Immature natural killer cell (primary cell): ENCODE data around the gene MTERF4. TPM values are rescaled to one million over a fixed set of nuclear protein-coding genes. Genes with fewer than 3 reads are reported as not detected.

Source experiments
- DNase-seq, 3 donors: peaks; one replicate each; pipeline ENCODE4 v3.0.0; 2022; ENCODE audit warnings: mixed read lengths in 1 of 3
- H3K27ac Mint-ChIP-seq, 6 donors: one replicate each; pipeline ENCODE4 v1.8.0; 2020; ENCODE audit warnings: mixed read lengths in 6 of 6, mild to moderate bottlenecking in 5 of 6, inconsistent platforms in 4 of 6, moderate library complexity in 3 of 6
- H3K27me3 Mint-ChIP-seq, 3 donors: one replicate each; pipeline ENCODE4 v1.8.0; 2020 to 2021; ENCODE audit warnings: low read depth in 3 of 3, mild to moderate bottlenecking in 3 of 3, mixed read lengths in 3 of 3, moderate library complexity in 3 of 3, inconsistent platforms in 1 of 3
- H3K36me3 Mint-ChIP-seq, 3 donors: one replicate each; pipeline ENCODE4 v1.8.0; 2020; ENCODE audit warnings: mixed read lengths in 3 of 3, inconsistent platforms in 2 of 3, mild to moderate bottlenecking in 2 of 3
- H3K4me1 Mint-ChIP-seq, 2 donors: one replicate each; pipeline ENCODE4 v1.8.0; 2020; ENCODE audit warnings: inconsistent platforms in 2 of 2, mild to moderate bottlenecking in 2 of 2, mixed read lengths in 2 of 2, moderate library complexity in 1 of 2
- H3K4me3 Mint-ChIP-seq, 5 donors: one replicate each; pipeline ENCODE4 v1.8.0; 2020; ENCODE audit warnings: mild to moderate bottlenecking in 5 of 5, mixed read lengths in 5 of 5, inconsistent platforms in 3 of 5, moderate library complexity in 3 of 5
- H3K9me3 Mint-ChIP-seq, 6 donors: one replicate each; pipeline ENCODE4 v1.8.0; 2020; ENCODE audit warnings: mild to moderate bottlenecking in 6 of 6, mixed read lengths in 6 of 6, inconsistent platforms in 4 of 6, moderate library complexity in 3 of 6
- polyA plus RNA-seq, 3 donors: library from polyadenylated mRNA; unstranded; fragments of 300-500 nt; fragmentation: Illumina TruSeq; gene quantifications; one replicate each; pipeline ENCODE4 v1.2.3, GENCODE V29; 2021

MTERF4 gene
- polyA plus RNA-seq, 3 donors from 2014 or later = 27.8 to 35.8 (median 30.9) TPM

DNA sequence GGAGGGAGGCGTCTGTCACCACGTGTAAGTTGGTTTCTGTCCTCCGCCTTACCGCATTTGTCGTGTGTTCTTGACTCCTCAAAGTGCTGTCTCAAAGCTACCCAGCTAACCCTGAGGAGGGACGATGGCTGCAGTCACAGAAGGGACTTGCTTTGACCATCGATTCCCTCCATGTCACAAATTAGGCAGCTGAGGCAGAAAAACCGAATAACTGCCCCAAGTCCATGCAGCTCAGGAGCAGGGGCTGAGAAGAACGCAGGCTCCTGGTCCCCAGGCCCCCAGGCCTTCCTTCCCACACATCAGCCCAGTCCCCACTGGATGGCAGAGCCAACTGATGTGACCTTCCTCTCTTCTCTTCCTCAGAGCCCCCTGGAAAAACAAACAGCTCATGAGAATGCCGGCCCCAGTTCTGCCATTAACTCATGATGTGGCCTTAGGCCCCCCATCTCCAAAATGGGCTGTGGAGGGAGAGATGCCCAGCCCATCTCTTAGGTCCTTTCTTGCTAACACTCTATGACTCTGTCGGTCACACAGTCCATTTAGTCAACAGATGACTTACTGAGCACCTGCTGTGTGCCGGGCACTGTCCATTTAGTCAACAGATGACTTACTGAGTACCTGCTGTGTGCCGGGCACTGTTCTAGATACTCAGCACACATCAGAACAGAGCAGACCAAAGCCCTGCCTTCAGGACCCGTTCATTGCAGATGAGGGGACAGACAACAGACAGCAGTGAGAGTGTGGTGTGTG is 19.6 kb downstream of the MTERF4 start:
- peaks cover 10 to 21% (median 16%) of the 10 kb centered on the region in 3 donors for H3K36me3 Mint-ChIP-seq
- no peak for DNase-seq
- H3K4me3 Mint-ChIP-seq = no peak overlapping the region
- peaks cover 0 to 5% of the 10 kb centered on the region in 2 donors for H3K4me1 Mint-ChIP-seq
- H3K9me3 Mint-ChIP-seq = no peaks in the 10 kb centered on the region
- peak overlapping the region in 1 of 6 donors; percentile 67 for H3K27ac Mint-ChIP-seq
- no peaks in the 10 kb centered on the region for H3K27me3 Mint-ChIP-seq

DNA sequence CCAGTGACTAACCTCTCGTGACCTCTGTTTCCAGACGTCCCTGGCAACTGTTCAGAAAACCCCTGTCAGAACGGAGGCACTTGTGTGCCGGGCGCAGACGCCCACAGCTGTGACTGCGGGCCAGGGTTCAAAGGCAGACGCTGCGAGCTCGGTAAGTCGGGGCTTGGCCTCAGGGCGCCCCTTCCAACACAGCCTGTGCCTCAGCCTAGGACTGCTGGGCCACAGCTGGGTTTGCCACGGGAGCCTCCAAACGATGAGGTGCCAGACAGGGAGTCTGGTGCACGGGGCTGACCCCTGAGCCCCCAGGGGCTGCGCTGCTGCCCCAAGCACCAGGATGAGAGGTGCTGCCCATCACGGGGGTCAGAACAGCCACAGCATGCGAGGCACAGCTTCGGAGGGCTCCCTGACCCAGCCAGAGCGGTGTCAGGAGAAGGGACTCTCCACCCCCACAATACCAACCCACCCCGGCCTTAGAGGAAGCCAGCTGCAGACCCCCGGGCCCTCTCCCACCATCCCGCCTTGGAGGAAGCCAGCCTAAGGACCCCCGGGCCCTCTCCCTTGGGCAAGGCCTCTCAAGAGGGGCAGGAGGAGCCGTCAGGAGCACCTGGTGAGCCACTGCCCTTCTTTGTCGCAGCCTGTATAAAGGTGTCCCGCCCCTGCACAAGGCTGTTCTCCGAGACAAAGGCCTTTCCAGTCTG is 20.3 kb downstream of the MTERF4 start:
- H3K27me3 Mint-ChIP-seq = no peaks in the 10 kb centered on the region
- peaks cover 10 to 20% (median 15%) of the 10 kb centered on the region in 3 donors for H3K36me3 Mint-ChIP-seq
- H3K27ac Mint-ChIP-seq = no peak overlapping the region
- no peak for DNase-seq
- H3K9me3 Mint-ChIP-seq = no peaks in the 10 kb centered on the region
- H3K4me3 Mint-ChIP-seq = no peak overlapping the region
- H3K4me1 Mint-ChIP-seq = peaks cover 0 to 5% of the 10 kb centered on the region in 2 donors

DNA sequence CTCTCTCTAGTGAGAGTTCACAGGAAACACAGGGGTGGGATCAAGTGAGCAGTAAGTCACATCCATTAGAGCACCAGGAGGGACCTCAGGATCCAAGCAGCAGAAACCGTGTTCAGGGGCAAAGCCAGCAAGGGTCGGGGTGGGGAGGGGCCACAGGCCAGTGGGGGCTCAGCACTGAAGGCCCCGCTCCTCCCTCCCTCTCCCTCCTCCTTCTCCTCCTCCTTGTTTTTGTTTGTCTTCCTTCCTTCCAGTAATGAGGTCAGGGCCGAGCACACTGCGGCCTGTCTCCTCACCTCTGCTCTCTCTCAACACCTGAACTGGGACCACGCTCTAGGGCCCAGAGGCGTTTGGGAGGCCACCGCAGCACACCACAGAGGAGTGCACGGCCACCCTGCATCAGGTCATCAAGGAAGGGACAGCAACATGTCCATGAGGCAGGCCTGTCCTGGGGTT is 20.9 kb downstream of the MTERF4 start:
- Mint-ChIP-seq H3K4me1 (peaks cover 0 to 5% of the 10 kb centered on the region in 2 donors), H3K4me3 (no peak overlapping the region), H3K9me3 (no peaks in the 10 kb centered on the region), H3K27ac (peak overlapping the region in 1 of 6 donors; percentile 64), H3K36me3 (peaks cover 7 to 17% (median 11%) of the 10 kb centered on the region in 3 donors), H3K27me3 (no peaks in the 10 kb centered on the region)
- no peak for DNase-seq

- peaks cover 0 to 5% of the 10 kb centered on the region in 2 donors for H3K4me1 Mint-ChIP-seq
- peaks cover 11 to 15% (median 14%) of the 10 kb centered on the region in 3 donors for H3K36me3 Mint-ChIP-seq
- H3K27ac Mint-ChIP-seq = peak overlapping the region in 1 of 6 donors; percentile 49
- DNase-seq = no peak
- H3K27me3 Mint-ChIP-seq = no peaks in the 10 kb centered on the region
- H3K9me3 Mint-ChIP-seq = no peaks in the 10 kb centered on the region
- H3K4me3 Mint-ChIP-seq = no peak overlapping the region
Observed at GRCh38 chr2:241080405-241081189, 21.5 kb downstream of the MTERF4 start.

DNA sequence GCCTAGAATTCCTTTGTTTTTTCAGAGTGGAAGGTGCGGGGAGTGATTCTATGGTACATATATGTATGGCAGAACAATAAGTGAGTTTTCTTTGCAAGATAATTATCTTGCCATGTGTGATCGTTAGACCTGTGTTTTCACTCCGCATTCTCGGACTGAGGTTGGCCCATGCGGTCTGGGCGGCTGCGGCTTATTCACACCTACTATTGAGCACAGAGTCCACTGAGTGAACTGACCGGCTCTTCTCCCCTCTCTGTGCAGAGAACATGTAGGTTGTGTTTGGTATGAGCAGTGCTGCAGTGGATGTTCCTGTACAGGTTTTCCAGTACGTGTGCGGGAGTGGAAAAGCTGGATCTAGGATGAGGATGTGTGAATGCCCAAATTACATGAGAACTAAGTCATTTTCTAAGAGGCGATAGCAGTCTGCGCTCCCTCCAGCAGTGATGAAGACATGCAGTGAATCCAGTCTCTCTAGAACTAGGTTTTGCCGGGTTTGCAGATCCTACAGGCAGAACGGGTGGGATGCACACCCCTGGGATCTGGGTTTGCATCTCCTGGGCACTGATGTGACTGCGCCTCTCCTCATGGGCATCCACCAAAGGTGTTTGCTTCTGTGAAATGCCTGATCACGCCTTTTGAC is 27.1 kb downstream of the MTERF4 start:
- Mint-ChIP-seq H3K36me3 (peaks cover 4 to 13% (median 13%) of the 10 kb centered on the region in 3 donors), H3K4me3 (no peak overlapping the region), H3K27ac (no peak overlapping the region), H3K9me3 (no peaks in the 10 kb centered on the region), H3K27me3 (no peaks in the 10 kb centered on the region), H3K4me1 (peaks cover 0 to 3% of the 10 kb centered on the region in 2 donors)
- DNase-seq = no peak

GRCh38 chr2:241074065-241074818 is 27.8 kb downstream of the MTERF4 start:
- no peaks in the 10 kb centered on the region for H3K9me3 Mint-ChIP-seq
- peaks cover 0 to 3% of the 10 kb centered on the region in 2 donors for H3K4me1 Mint-ChIP-seq
- H3K27ac Mint-ChIP-seq = no peak overlapping the region
- DNase-seq = no peak
- no peaks in the 10 kb centered on the region for H3K27me3 Mint-ChIP-seq
- no peak overlapping the region for H3K4me3 Mint-ChIP-seq
- peaks cover 4 to 13% (median 13%) of the 10 kb centered on the region in 3 donors for H3K36me3 Mint-ChIP-seq

- Mint-ChIP-seq H3K9me3 (no peaks in the 10 kb centered on the region), H3K27ac (no peak overlapping the region), H3K4me3 (no peak overlapping the region), H3K27me3 (no peaks in the 10 kb centered on the region), H3K36me3 (peaks cover 4 to 13% (median 13%) of the 10 kb centered on the region in 3 donors), H3K4me1 (peaks cover 0 to 3% of the 10 kb centered on the region in 2 donors)
- no peak for DNase-seq
Observed at GRCh38 chr2:241073166-241074064, 28.7 kb downstream of the MTERF4 start.

GRCh38 chr2:241072553-241073165 is 29.4 kb downstream of the MTERF4 start:
- H3K4me3 Mint-ChIP-seq = no peak overlapping the region
- peaks cover 0 to 1% of the 10 kb centered on the region in 2 donors for H3K4me1 Mint-ChIP-seq
- peaks cover 4 to 13% (median 13%) of the 10 kb centered on the region in 3 donors for H3K36me3 Mint-ChIP-seq
- no peak overlapping the region for H3K27ac Mint-ChIP-seq
- no peaks in the 10 kb centered on the region for H3K27me3 Mint-ChIP-seq
- DNase-seq = no peak
- H3K9me3 Mint-ChIP-seq = no peaks in the 10 kb centered on the region

GRCh38 chr2:241072151-241072550 is 29.9 kb downstream of the MTERF4 start:
- Mint-ChIP-seq H3K36me3 (peaks cover 4 to 13% (median 13%) of the 10 kb centered on the region in 3 donors), H3K4me1 (no peaks in the 10 kb centered on the region), H3K27me3 (no peaks in the 10 kb centered on the region), H3K27ac (no peak overlapping the region), H3K4me3 (no peak overlapping the region), H3K9me3 (no peaks in the 10 kb centered on the region)
- no peak for DNase-seq

- no peaks in the 10 kb centered on the region for H3K4me1 Mint-ChIP-seq
- no peak overlapping the region for H3K4me3 Mint-ChIP-seq
- no peak overlapping the region for H3K27ac Mint-ChIP-seq
- H3K36me3 Mint-ChIP-seq = peaks cover 4 to 13% (median 13%) of the 10 kb centered on the region in 3 donors
- H3K27me3 Mint-ChIP-seq = no peaks in the 10 kb centered on the region
- no peak for DNase-seq
- H3K9me3 Mint-ChIP-seq = no peaks in the 10 kb centered on the region
Observed at GRCh38 chr2:241071677-241072111, 30.4 kb downstream of the MTERF4 start.

DNA sequence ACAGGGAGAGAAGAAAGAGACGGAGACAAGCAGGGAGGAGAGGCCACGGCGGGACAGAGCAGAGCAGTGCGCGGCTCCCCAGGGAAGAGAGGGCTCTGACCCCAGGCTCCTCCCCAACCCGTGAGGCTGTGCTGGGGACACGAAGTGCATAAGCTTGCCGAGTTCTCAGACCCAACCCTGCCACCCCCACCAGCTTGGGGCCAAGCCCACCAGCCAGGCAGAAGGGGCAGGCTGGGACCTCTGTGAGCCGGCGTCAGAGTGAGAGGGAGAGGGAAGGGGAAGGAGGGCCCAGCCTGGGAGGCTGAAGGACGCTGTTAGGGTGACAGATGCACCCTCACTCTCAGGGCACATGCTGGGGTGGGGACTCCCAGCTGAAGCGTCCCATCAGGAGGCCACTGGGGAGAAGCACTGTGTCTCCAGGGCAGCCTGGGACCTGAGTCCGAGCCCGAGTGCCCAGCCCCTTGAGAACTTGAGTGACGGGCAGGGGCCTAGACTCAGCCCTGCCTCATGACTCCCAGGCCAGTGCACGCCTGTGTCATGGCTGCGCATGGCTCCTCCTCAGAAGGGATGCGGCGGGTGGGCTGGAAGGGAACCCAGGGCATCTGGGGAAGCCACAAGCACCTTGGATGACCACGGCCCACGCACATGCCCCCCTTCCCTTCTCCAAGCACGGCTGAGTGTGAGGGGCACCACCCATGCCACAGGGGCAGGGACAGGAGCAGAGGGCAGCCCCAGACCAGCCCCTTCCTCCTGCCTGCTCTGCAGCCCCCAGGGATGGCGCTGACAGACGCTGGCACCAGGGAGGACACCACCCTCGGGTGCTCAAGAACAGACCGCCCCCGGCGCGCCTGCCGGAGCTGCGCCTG is 31.0 kb downstream of the MTERF4 start:
- Mint-ChIP-seq H3K27me3 (peaks cover 0 to 1% (median 0%) of the 10 kb centered on the region in 3 donors), H3K27ac (no peak overlapping the region), H3K4me1 (no peaks in the 10 kb centered on the region), H3K4me3 (no peak overlapping the region), H3K36me3 (peaks cover 4 to 13% (median 12%) of the 10 kb centered on the region in 3 donors), H3K9me3 (no peaks in the 10 kb centered on the region)
- DNase-seq = no peak
